IPS-18a (cell line): ENCODE results near the gene SHB.

Experiments used
- H3K27ac ChIP-seq: one replicate; pipeline ENCODE4 v1.5.1; 2013; ENCODE audit warnings: low read length
- H3K27me3 ChIP-seq: one replicate; pipeline ENCODE4 v1.6.1; 2013; ENCODE audit warnings: mild to moderate bottlenecking, low read length; ENCODE audit not compliant: control insufficient read depth, insufficient read depth
- H3K36me3 ChIP-seq: one replicate; pipeline ENCODE4 v1.6.1; 2013; ENCODE audit warnings: low read depth, low read length; ENCODE audit not compliant: control insufficient read depth
- H3K4me1 ChIP-seq: one replicate; pipeline ENCODE4 v1.6.1; 2013; ENCODE audit warnings: low read depth, low read length; ENCODE audit not compliant: control insufficient read depth
- H3K4me3 ChIP-seq: one replicate; pipeline ENCODE4 v1.5.1; 2013; ENCODE audit warnings: low read length
- H3K9ac ChIP-seq: one replicate; pipeline ENCODE4 v1.6.1; 2013; ENCODE audit warnings: mild to moderate bottlenecking, low read length, moderate library complexity
- H3K9me3 ChIP-seq: one replicate; pipeline ENCODE4 v1.6.1; 2013; ENCODE audit warnings: low read depth, low read length; ENCODE audit not compliant: control insufficient read depth

Gene SHB

GRCh38 chr9:38035873-38036272 is 33.2 kb downstream of the SHB start:
- Histone ChIP-seq H3K9ac (no peak overlapping the region), H3K4me3 (no peak overlapping the region), H3K4me1 (peaks cover 19% of the 10 kb centered on the region)

GRCh38 chr9:38033941-38034340 is 35.1 kb downstream of the SHB start:
- H3K4me1 ChIP-seq: peaks cover 13% of the 10 kb centered on the region
- no peak overlapping the region for H3K27ac ChIP-seq
- H3K4me3 ChIP-seq: no peak overlapping the region
- H3K36me3 ChIP-seq: no peaks in the 10 kb centered on the region
- no peaks in the 10 kb centered on the region for H3K27me3 ChIP-seq
- no peak overlapping the region for H3K9ac ChIP-seq
- H3K9me3 ChIP-seq: no peaks in the 10 kb centered on the region

More at GRCh38 chr9:38035873-38036272, 33.2 kb downstream of the SHB start:
- no peak overlapping the region for H3K27ac ChIP-seq
- H3K9me3 ChIP-seq: no peaks in the 10 kb centered on the region
- no peaks in the 10 kb centered on the region for H3K36me3 ChIP-seq
- no peaks in the 10 kb centered on the region for H3K27me3 ChIP-seq

- Histone ChIP-seq H3K9me3 (no peaks in the 10 kb centered on the region), H3K27me3 (no peaks in the 10 kb centered on the region), H3K9ac (no peak overlapping the region), H3K4me1 (peaks cover 4% of the 10 kb centered on the region), H3K4me3 (no peak overlapping the region), H3K27ac (no peak overlapping the region), H3K36me3 (no peaks in the 10 kb centered on the region)
These were observed 36.5 kb downstream of the SHB start for GRCh38 chr9:38032266-38033110.

- Histone ChIP-seq H3K4me1 (peaks cover 4% of the 10 kb centered on the region), H3K9ac (no peak overlapping the region), H3K9me3 (no peaks in the 10 kb centered on the region), H3K4me3 (no peak overlapping the region), H3K27ac (no peak overlapping the region), H3K36me3 (no peaks in the 10 kb centered on the region), H3K27me3 (no peaks in the 10 kb centered on the region)
These were observed 37.4 kb downstream of the SHB start for GRCh38 chr9:38031594-38031993.

GRCh38 chr9:38030658-38031057 is 38.4 kb downstream of the SHB start:
- H3K9me3 ChIP-seq: no peaks in the 10 kb centered on the region
- no peak overlapping the region for H3K27ac ChIP-seq
- H3K4me1 ChIP-seq: peaks cover 14% of the 10 kb centered on the region
- no peaks in the 10 kb centered on the region for H3K36me3 ChIP-seq
- no peaks in the 10 kb centered on the region for H3K27me3 ChIP-seq
- no peak overlapping the region for H3K4me3 ChIP-seq
- no peak overlapping the region for H3K9ac ChIP-seq

GRCh38 chr9:38029915-38030638 is 39.0 kb downstream of the SHB start:
- Histone ChIP-seq H3K9ac (no peak overlapping the region), H3K27ac (no peak overlapping the region)

GRCh38 chr9:38027714-38028113 is 41.3 kb downstream of the SHB start:
- Histone ChIP-seq H3K4me1 (peaks cover 37% of the 10 kb centered on the region), H3K27me3 (no peaks in the 10 kb centered on the region), H3K4me3 (no peak overlapping the region), H3K9ac (no peak overlapping the region), H3K36me3 (no peaks in the 10 kb centered on the region), H3K9me3 (no peaks in the 10 kb centered on the region), H3K27ac (no peak overlapping the region)

More at GRCh38 chr9:38029915-38030638, 39.0 kb downstream of the SHB start:
- peaks cover 17% of the 10 kb centered on the region for H3K4me1 ChIP-seq
- H3K9me3 ChIP-seq: no peaks in the 10 kb centered on the region
- H3K4me3 ChIP-seq: no peak overlapping the region
- H3K27me3 ChIP-seq: no peaks in the 10 kb centered on the region
- H3K36me3 ChIP-seq: no peaks in the 10 kb centered on the region

- Histone ChIP-seq H3K9me3 (no peaks in the 10 kb centered on the region), H3K4me3 (no peak overlapping the region), H3K9ac (no peak overlapping the region), H3K27ac (no peak overlapping the region), H3K27me3 (no peaks in the 10 kb centered on the region), H3K4me1 (peaks cover 38% of the 10 kb centered on the region), H3K36me3 (no peaks in the 10 kb centered on the region)
These were observed 42.0 kb downstream of the SHB start for GRCh38 chr9:38026840-38027527.

- H3K9ac ChIP-seq: no peak overlapping the region
- no peaks in the 10 kb centered on the region for H3K36me3 ChIP-seq
- no peaks in the 10 kb centered on the region for H3K27me3 ChIP-seq
- peaks cover 38% of the 10 kb centered on the region for H3K4me1 ChIP-seq
- H3K4me3 ChIP-seq: no peak overlapping the region
- H3K27ac ChIP-seq: no peak overlapping the region
- H3K9me3 ChIP-seq: no peaks in the 10 kb centered on the region
These were observed 42.8 kb downstream of the SHB start for GRCh38 chr9:38026021-38026809.

GRCh38 chr9:38025166-38025565 is 43.9 kb downstream of the SHB start:
- no peak overlapping the region for H3K9ac ChIP-seq
- peaks cover 38% of the 10 kb centered on the region for H3K4me1 ChIP-seq
- H3K27ac ChIP-seq: no peak overlapping the region
- H3K27me3 ChIP-seq: no peaks in the 10 kb centered on the region
- H3K9me3 ChIP-seq: no peaks in the 10 kb centered on the region
- H3K36me3 ChIP-seq: no peaks in the 10 kb centered on the region
- H3K4me3 ChIP-seq: no peak overlapping the region
